Spleen (tissue), 7 donors: ENCODE results near the gene DNAJC1.

Experiments
- CTCF ChIP-seq, 11 experiments: fragments of 200-600 bp in 7 of 11; fragments of 450-650 bp in 4 of 11; sonication (generic) in 4 of 11; IDR thresholded peaks in 8 of 11; conservative IDR thresholded peaks in 3 of 11; 1 replicate in 7 of 11; 2 replicates in 4 of 11; pipeline versions ENCODE4 v1.4.0 to v1.8.0; 2016 to 2021; ENCODE audit warnings: antibody characterized with exemption in 11 of 11, inconsistent platforms in 4 of 11, mild to moderate bottlenecking in 1 of 11
- POLR2A ChIP-seq, 3 donors: fragments of 450-650 bp; IDR thresholded peaks; one replicate each; pipeline ENCODE4 v1.5.1; 2017; ENCODE audit warnings: antibody characterized with exemption in 3 of 3, mild to moderate bottlenecking in 1 of 3
- POLR2AphosphoS5 ChIP-seq, 3 donors: sonication (generic); formaldehyde crosslinking; IDR thresholded peaks; one replicate each; pipeline ENCODE4 v1.5.1; 2017; ENCODE audit warnings: antibody characterized with exemption in 3 of 3
- donor health status: DM: no; HTN: no; CAD: no; lungs with moderate emphysema.
- donor health status: DM: no; HTN: no; CAD: no.
- donor health status: DM: no; HTN: no; CAD: no.

GRCh38 chr10:21885940-21886339, 117.6 kb downstream of the DNAJC1 start:
- TF ChIP-seq POLR2A (IDR thresholded peaks at IDR 0.05) = no peak
- TF ChIP-seq CTCF (IDR thresholded peaks at IDR 0.05 in 8 of 11, conservative IDR thresholded peaks at IDR 0.05 in 3 of 11) = no peak
- TF ChIP-seq POLR2AphosphoS5 (IDR thresholded peaks at IDR 0.05) = no peak
